D341Med (cell line): ENCODE data around the gene TMCO4.
A peak's percentile ranks its signal among the peaks of the same experiment; 100 is the strongest.
"Not testable (repeated sequence)": the region's sequence is repeated elsewhere in the genome, so short reads cannot be mapped to it uniquely, and the experiment has no call there.

Experiments used
- DNase-seq: peaks from one replicate; pipeline ENCODE4 v3.0.0; 2012; ENCODE audit warnings: low spot score

The TMCO4 gene

DNA sequence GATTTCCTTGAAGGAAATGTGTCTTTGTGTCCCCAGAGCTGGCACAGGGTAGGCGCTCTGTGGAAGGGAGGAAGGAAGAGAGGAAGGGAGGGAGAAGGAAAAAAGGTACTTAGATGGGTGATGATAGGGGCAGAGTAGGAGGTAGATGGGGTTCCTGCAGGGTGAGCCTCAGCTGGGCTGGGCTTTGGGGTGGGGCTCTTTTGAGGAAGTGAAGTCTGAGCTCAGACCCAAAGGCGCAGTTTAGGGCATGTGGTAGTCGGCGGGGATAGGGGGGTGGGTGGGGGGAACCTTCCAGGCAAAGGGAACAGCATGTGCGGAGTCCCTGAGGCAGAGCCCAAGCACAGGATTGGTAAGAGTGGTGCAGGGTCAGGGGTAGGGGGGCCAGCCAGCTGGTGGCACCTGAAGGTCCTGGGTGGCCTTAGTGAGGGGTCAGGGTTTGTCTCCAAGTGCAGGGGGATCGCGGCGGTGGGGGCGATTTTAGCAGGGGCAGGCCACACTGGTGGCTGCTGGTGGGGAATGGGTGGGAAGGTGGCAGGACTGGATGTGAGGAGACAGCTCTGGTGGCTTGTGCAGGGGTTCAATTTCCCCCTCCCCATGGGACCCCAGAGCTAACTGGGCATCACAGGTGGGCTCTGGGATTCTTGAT lies 143.5 kb downstream of the TMCO4 start:
- no peak for DNase-seq

- DNase-seq: no peak
Measured at GRCh38 chr1:19655718-19656080, 144.0 kb downstream of the TMCO4 start.

- DNase-seq: no peak
Measured at GRCh38 chr1:19654886-19655717, 144.6 kb downstream of the TMCO4 start.

- DNase-seq: no peak
Measured at GRCh38 chr1:19654386-19654785, 145.3 kb downstream of the TMCO4 start.

- peak; percentile 86 for DNase-seq
Measured at GRCh38 chr1:19651141-19651737, 148.5 kb downstream of the TMCO4 start.

DNA sequence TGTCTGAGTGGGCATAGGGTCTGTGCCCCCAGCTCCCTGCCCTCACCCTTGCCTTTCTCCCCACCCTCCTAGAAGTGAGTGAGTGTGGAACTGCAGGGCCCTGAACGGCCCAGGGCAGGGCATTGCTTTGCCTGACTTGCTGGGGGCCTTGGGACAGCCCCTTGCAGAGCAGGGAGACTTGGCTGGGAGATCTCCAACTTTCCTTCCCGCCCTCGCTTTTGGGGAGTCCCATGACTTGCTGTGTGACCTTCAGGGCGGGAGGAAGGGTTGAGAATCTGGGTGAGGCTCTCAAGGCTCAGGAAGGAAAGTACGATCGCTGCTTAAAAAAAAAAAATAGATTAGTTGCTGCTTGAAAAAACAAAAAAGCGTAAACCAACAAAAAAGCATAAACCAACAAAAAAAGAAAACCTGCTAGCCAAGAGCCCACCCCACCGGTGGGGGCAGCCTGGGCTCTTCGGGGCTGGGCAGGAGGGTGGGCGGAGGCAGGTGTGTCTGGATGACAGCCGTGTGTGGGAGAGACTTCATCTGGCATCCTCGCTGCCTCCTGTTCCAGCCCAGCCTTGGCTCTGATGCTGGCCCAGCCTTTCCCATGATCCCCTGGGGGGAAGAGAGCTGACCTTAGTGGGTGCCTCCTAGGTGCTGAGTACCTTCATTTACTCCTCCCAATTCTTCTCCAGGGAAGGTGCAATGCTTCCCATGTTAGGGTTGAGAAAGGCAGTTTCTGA lies 149.1 kb downstream of the TMCO4 start:
- no peak for DNase-seq

GRCh38 chr1:19648689-19649088 lies 151.0 kb downstream of the TMCO4 start:
- no peak for DNase-seq

- DNase-seq: no peak
Measured at GRCh38 chr1:19648239-19648638, 151.5 kb downstream of the TMCO4 start.

DNA sequence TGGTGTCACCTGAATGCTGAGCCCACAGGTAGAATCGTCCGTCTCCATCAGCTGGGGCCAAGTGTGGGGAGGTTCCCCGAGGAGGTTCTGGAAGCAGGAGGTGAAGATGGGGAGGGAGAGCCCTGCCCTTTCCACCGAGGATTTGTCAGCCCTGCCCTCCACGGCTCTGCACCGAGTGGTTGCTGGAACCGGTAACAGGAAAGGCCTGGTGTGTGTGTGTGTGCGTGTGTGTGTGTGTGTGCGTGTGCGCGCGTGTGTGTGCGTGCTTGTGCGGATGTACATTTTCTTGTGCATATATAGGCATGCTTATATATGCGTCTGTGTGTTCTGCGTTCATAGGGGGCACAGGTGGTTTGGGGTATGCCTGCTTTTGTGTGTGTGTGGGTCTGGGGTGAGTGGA lies 152.1 kb downstream of the TMCO4 start:
- DNase-seq: no peak

- no peak for DNase-seq
Measured at GRCh38 chr1:19646377-19647319, 153.1 kb downstream of the TMCO4 start.

DNA sequence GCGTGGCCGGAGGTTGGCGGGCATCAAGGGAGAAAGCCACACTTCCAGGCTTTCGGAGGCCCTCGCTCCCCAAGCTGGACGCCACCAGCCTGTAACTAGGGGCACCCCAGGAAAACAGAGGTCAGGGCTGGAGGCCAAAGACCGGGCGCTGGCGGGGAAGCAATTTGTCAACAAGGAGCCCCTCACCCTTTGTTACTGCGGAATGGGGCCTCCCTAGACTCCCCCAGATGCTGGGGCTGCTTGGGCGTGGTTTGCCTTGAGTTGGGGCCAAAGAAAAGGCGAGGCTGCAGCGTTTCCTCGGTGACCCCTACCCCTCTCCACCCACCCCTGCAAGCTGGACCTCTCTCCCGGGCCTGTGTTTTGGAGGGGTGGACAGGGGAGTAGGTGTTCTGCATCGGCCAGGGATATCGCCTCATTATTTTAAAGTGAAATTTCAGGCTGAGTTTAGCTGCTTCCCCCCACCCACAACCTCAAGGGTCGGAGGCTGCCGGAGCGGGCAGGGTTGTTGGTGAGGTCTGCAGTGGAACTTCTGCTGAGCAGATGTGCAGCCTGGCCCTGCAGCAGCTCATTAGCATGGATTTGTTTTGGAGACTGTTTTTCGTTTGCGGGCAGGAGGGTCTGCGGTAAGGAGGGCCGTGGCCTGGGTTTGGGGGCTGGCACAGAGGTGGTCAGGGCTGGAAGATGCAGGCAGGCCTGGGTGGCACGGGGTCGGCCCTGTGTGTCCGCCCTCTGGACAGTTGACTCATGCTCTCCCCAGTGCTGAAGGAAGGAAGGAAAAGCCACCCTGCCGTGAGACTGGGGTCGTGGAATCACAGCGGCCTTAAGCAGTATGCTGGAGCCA lies 154.1 kb downstream of the TMCO4 start:
- DNase-seq: no peak

DNA sequence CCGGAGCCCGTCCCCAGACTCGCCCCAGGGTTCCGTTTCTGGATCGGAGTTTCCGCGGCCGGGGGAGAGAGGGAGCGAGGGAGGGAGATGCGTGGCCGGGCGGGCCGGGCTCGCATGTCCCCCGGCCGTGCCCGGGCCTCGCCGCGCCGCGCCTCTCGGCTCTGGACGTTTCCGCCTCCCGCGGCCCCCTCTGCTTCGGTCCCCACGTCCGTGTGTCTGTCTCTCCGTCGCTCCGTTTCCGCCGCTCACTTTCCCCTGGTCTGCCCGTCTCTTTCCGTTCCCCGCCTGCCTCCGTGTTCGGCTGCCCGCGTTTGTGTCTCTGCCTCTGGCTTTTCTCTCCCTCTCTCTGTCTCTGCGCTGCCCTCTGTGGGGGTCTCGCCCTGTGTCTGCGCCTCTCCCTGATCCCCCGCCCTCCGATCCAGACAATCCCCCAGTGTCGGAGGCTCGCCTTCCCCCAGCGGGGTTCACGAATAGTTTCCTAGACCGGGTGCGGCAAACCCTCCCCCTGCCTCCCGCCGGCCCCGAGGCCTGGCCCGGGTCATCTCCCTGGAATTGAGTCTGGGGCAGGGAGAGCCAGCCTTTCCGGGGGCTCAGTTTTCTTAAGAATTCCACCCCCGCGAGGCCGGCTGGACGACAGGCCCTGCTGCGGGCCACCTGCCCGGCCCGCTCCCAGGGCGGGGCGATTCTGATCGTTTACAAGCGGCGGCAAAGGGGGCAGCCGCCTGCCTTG lies 154.9 kb downstream of the TMCO4 start:
- peak; percentile 69 for DNase-seq

GRCh38 chr1:19644395-19644680 lies 155.4 kb downstream of the TMCO4 start:
- DNase-seq: no peak

DNA sequence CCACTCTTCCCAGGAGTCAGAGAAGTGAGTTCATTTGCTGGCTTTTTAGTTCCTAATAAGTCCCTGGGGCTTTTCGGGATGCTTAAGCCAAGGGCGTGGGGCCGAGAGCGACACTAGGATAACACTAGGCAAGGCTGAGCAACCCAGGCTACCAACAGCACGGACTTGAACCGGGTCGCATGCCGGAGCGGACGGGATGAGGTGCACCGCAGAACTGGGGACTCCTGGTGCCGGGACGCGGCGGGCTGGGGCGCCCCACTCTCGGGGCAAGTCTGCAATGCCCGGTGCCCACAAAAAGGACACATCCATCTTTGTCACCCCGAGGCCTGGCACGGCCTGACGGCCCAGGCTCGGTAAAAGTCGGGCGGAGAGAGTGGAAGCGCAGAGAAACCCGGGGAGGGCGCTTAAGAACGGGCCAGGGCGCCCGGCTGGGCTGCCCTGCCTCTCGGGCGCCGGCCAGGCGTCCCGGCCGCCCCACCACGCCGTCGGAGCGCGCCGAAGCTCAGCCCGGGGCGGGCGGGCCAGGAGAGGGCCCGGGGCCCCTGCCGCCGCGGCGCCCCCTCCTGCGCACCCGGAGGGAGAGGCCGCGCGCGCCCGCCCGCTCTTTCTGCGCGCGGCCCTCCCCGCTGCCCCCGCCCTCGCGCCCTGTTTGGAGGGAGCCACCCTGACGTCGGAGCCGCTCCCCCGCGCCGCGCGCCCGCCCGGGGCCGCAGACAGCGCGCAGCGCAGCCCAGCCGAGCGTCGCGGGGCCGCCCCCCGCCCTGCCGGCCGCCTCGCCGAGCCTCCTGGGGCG lies 155.9 kb downstream of the TMCO4 start, which contains the start of gene NBL1:
Gene NBL1, plus strand, starts transcription at position 710 of the 793 bp plus-strand sequence. CDS start 10,720 bp downstream, outside the sequence.
- peak; percentile 80 for DNase-seq

DNA sequence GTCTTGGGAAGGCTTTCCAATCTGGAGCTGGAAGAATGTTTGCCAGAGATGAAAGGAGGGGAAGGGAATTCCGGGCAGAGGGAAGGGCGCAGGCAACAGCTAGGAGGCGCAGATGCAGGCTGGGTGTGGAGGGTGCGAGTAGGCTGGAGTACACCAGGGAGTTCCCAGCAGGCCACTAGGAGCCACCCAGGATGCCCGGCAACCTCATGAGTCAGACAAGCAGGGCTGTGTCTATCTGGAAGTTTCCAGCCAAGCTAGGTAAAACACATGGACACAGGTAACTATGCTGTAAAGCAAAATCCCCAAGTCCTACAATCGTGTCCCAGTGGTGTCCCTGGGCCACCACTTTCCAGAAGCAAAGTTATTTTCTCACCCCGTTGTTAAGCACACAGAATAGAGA lies 156.6 kb downstream of the TMCO4 start:
- no peak for DNase-seq

- no peak for DNase-seq
Measured at GRCh38 chr1:19640363-19641316, 159.1 kb downstream of the TMCO4 start.

GRCh38 chr1:19639999-19640362 lies 159.7 kb downstream of the TMCO4 start:
- no peak for DNase-seq

DNA sequence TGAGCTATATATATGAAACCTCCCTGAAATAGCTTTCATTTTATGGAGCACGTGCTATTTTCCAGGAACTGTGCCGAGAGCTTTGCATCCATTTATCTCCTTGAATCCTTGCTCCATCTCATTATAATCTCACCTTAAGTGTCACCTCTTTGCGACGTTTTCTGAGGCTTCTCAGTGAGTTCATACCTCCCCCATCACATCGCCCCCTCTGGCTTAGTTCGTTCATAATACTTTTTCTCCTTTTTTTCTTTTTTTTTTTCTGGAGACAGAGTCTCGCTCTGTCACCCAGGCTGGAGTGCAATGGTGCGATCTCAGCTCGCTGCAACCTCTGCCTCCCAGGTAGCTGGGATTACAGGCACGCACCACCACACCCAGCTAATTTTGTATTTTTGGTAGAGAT lies 160.5 kb downstream of the TMCO4 start:
- not testable (repeated sequence) for DNase-seq
